Testis (tissue), 3 donors: ENCODE data around the gene GCA. TPM values are rescaled to one million over a fixed set of nuclear protein-coding genes. Genes with fewer than 3 reads are reported as not detected.
A peak's percentile ranks its signal among the peaks of the same experiment; 100 is the strongest.

ENCODE experiments used
- DNase-seq: peaks from one replicate; pipeline ENCODE4 v3.0.0-alpha.2; 2019
- H3K27ac ChIP-seq, 2 donors: fragments of 200-600 bp; sonication (generic); one replicate each; pipeline ENCODE4 v1.5.1; 2019
- H3K27me3 ChIP-seq: fragments of 200-600 bp; sonication (generic); one replicate; pipeline ENCODE4 v1.5.1; 2019
- H3K36me3 ChIP-seq: fragments of 200-600 bp; sonication (generic); one replicate; pipeline ENCODE4 v1.5.1; 2017; ENCODE audit warnings: low read depth; ENCODE audit errors: missing control alignments
- H3K4me1 ChIP-seq: fragments of 200-600 bp; sonication (generic); one replicate; pipeline ENCODE4 v1.5.1; 2019
- H3K4me3 ChIP-seq, 2 donors: fragments of 200-600 bp; sonication (generic); one replicate each; pipeline ENCODE4 v1.5.1; 2017 to 2019
- H3K9me3 ChIP-seq: fragments of 200-600 bp; sonication (generic); one replicate; pipeline ENCODE4 v1.5.1; 2017
- CTCF ChIP-seq, 3 experiments: fragments of 450-650 bp in 2 of 3; fragments of 200-600 bp in 1 of 3; sonication (generic) in 1 of 3; IDR thresholded peaks; one replicate each; pipeline ENCODE4 v1.5.1; 2016 to 2019; ENCODE audit warnings: antibody characterized with exemption in 3 of 3, mild to moderate bottlenecking in 2 of 3, moderate library complexity in 1 of 3
- POLR2A ChIP-seq: fragments of 450-650 bp; IDR thresholded peaks from one replicate; pipeline ENCODE4 v1.6.1; 2017; ENCODE audit warnings: antibody characterized with exemption, mild to moderate bottlenecking, moderate library complexity
- WGBS, 2 donors: methylation state at CpG; one replicate each; pipeline ENCODE4 v1.1.5; 2018; 5-methylcytosine and 5-hydroxymethylcytosine counted together
- intact Hi-C: fragments of 100-400 bp; cut with DNase I; formaldehyde crosslinking; loops from one replicate; pipeline ENCODE4 v1.15.1; 2023; ENCODE audit warnings: low total_unique reads
- polyA plus RNA-seq: library from polyadenylated mRNA; stranded (reverse); fragments of 350-450 nt; fragmentation: Illumina TruSeq; extraction: RNeasy Lipid Tissue Mini Kit (QIAGEN cat#74804); gene quantifications from one replicate; pipeline ENCODE4 v1.2.3, GENCODE V29; 2014; ENCODE audit warnings: low read depth, low replicate concordance; ENCODE audit not compliant: insufficient read depth
- total RNA-seq, 2 donors: library from RNA; depleted of rRNA; stranded (reverse); fragments of >200 nt; gene quantifications; one replicate each; pipeline ENCODE4 v1.2.3, GENCODE V29; 2016

The GCA gene
- total and polyA plus RNA-seq, 3 donors from 2014 or later = 26.1 to 60.9 (median 33.1) TPM

GRCh38 chr2:162324953-162325352 is 19.0 kb upstream of the GCA start:
- no peaks in the 10 kb centered on the region for H3K4me1 ChIP-seq
- H3K4me3 ChIP-seq = no peak overlapping the region
- H3K27me3 ChIP-seq = no peaks in the 10 kb centered on the region
- intact Hi-C loops = no loop called here
- 78 to 91% methylated on average over 1 of the region's 1 CpG for WGBS, 2 donors
- no peaks in the 10 kb centered on the region for H3K36me3 ChIP-seq
- TF ChIP-seq CTCF (IDR thresholded peaks at IDR 0.05) (no peak), POLR2A (no peak)
- H3K9me3 ChIP-seq = no peaks in the 10 kb centered on the region
- H3K27ac ChIP-seq = no peak overlapping the region
- no peak for DNase-seq

DNA sequence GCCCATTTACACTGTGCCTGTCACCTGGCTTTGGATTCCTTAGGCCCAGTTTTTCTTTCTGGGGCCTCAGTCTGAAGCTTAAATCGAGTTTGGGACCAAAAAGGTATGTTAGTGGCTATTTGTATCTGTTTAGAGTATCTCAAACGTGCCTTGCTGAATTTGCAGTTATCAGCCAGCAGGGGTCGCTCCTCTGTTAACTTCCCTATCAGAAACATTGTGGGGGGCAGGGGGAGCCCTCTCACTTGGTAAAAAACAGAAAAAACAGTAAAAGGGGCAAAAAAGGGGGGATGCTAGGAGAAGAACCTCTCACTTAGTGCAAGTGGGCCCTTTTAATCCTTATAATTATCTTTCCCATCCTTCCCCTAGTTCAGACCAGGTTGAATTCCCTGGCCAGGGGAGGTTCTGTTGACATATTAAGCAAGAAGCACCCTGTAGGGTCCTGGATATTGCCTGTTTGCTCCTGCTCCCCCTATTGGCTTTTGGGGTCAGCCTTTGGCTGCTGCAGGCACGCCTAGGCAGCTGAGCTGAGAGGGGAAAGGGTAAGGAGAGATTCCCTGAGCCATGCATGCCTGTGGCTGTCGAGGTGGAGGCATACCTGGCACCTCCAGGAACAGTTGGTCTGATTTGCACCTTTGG is 16.7 kb upstream of the GCA start:
- H3K27me3 ChIP-seq = no peaks in the 10 kb centered on the region
- H3K36me3 ChIP-seq = no peaks in the 10 kb centered on the region
- intact Hi-C loops = no loop called here
- no peaks in the 10 kb centered on the region for H3K9me3 ChIP-seq
- H3K4me1 ChIP-seq = no peaks in the 10 kb centered on the region
- peak; percentile 24 for DNase-seq
- 56 to 59% methylated on average over 5 of the region's 5 CpGs for WGBS, 2 donors
- no peak overlapping the region for H3K27ac ChIP-seq
- TF ChIP-seq POLR2A = no peak
- peak in 1 of 3 experiments; percentile 44 for TF ChIP-seq CTCF (IDR thresholded peaks at IDR 0.05)
- H3K4me3 ChIP-seq = no peak overlapping the region

DNA sequence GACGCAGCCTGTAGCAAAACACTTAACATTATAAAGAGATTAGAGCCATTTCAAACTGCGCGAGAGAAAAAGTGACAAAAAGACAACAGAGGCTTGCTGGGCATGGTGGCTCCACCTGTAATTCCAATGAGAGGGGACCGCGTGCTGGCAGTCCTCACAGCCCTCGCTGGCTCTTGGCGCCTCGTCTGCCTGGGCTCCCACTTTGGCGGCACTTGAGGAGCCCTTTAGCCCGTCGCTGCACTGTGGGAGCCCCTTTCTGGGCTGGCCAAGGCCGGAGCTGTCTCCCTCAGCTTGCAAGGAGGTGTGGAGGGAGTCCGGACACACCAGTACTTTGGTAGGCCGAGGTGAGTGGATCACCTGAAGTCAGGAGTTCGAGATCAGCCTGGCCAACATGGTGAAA is 16.1 kb upstream of the GCA start:
- Histone ChIP-seq H3K36me3 (no peaks in the 10 kb centered on the region), H3K27ac (no peak overlapping the region), H3K4me1 (no peaks in the 10 kb centered on the region), H3K9me3 (no peaks in the 10 kb centered on the region), H3K4me3 (no peak overlapping the region), H3K27me3 (no peaks in the 10 kb centered on the region)
- no peak for DNase-seq
- TF ChIP-seq POLR2A = no peak
- no peak for TF ChIP-seq CTCF (IDR thresholded peaks at IDR 0.05)
- 83 to 89% methylated on average over 15 of the region's 15 CpGs for WGBS, 2 donors
- intact Hi-C loops = no loop called here

- no peak for DNase-seq
- no peak overlapping the region for H3K4me3 ChIP-seq
- H3K27me3 ChIP-seq = no peaks in the 10 kb centered on the region
- intact Hi-C loops = no loop called here
- WGBS, 2 donors = 75 to 91% methylated on average over 11 to 12 of the region's 12 CpGs
- H3K27ac ChIP-seq = no peak overlapping the region
- no peaks in the 10 kb centered on the region for H3K9me3 ChIP-seq
- H3K4me1 ChIP-seq = no peaks in the 10 kb centered on the region
- TF ChIP-seq POLR2A (no peak), CTCF (IDR thresholded peaks at IDR 0.05) (no peak)
- no peaks in the 10 kb centered on the region for H3K36me3 ChIP-seq
Observed at GRCh38 chr2:162328424-162329157, 15.3 kb upstream of the GCA start.

- Histone ChIP-seq H3K36me3 (no peaks in the 10 kb centered on the region), H3K9me3 (no peaks in the 10 kb centered on the region), H3K27me3 (no peaks in the 10 kb centered on the region), H3K4me3 (no peak overlapping the region), H3K27ac (no peak overlapping the region), H3K4me1 (no peaks in the 10 kb centered on the region)
- no peak for DNase-seq
- WGBS, 2 donors = 92 to 95% methylated on average over 1 of the region's 1 CpG
- TF ChIP-seq POLR2A (no peak), CTCF (IDR thresholded peaks at IDR 0.05) (no peak)
- intact Hi-C loops = no loop called here
Observed at GRCh38 chr2:162330881-162331280, 13.1 kb upstream of the GCA start.
